DOHH2 (cell line): Measurements from ENCODE around the gene ADO.

Experiments
- H3F3A ChIP-seq: fragments of 200-600 bp; sonication (generic), shearing (Covaris generic); 2 replicates; pipeline ENCODE4 v1.6.0; 2016; ENCODE audit warnings: antibody characterized with exemption, mild to moderate bottlenecking; ENCODE audit not compliant: control insufficient read depth, insufficient read depth
- H3K27ac ChIP-seq: fragments of 200-600 bp; sonication (generic); 2 replicates; pipeline ENCODE4 v1.5.1; 2014; ENCODE audit warnings: low read depth, mild to moderate bottlenecking, low read length, moderate library complexity
- H3K27me3 ChIP-seq: fragments of 200-600 bp; sonication (generic); 2 replicates; pipeline ENCODE4 v1.6.1; 2014; ENCODE audit warnings: mild to moderate bottlenecking, low read length, mixed read lengths; ENCODE audit not compliant: control insufficient read depth
- H3K36me3 ChIP-seq: fragments of 200-600 bp; sonication (generic); 2 replicates; pipeline ENCODE4 v1.6.1; 2014; ENCODE audit warnings: mild to moderate bottlenecking, low read length, moderate library complexity, mixed read lengths; ENCODE audit not compliant: control insufficient read depth
- H3K4me1 ChIP-seq: fragments of 200-600 bp; sonication (generic); 2 replicates; pipeline ENCODE4 v1.6.1; 2014; ENCODE audit warnings: mild to moderate bottlenecking, low read length, mixed read lengths; ENCODE audit not compliant: control insufficient read depth
- H3K4me2 ChIP-seq: fragments of 200-600 bp; sonication (generic); 2 replicates; pipeline ENCODE4 v1.6.0; 2014; ENCODE audit warnings: mild to moderate bottlenecking, low read length, moderate library complexity
- H3K4me3 ChIP-seq: fragments of 200-600 bp; sonication (generic); 2 replicates; pipeline ENCODE4 v1.5.1; 2014; ENCODE audit warnings: mild to moderate bottlenecking, low read length, mixed read lengths
- H3K79me2 ChIP-seq: fragments of 200-600 bp; sonication (generic); 2 replicates; pipeline ENCODE4 v1.6.1; 2014; ENCODE audit warnings: mild to moderate bottlenecking, low read length, mixed read lengths; ENCODE audit not compliant: control insufficient read depth
- H3K9me2 ChIP-seq: fragments of 200-600 bp; sonication (generic); replicated peaks from 2 replicates; pipeline ENCODE4 v1.6.1; 2014; ENCODE audit warnings: mild to moderate bottlenecking, low read length, mixed read lengths; ENCODE audit not compliant: control insufficient read depth
- H3K9me3 ChIP-seq: fragments of 200-600 bp; sonication (generic); 2 replicates; pipeline ENCODE4 v1.6.1; 2014; ENCODE audit warnings: antibody characterized with exemption, low read length, mixed read lengths; ENCODE audit not compliant: control insufficient read depth, insufficient read depth
- H4K20me1 ChIP-seq: fragments of 200-600 bp; sonication (generic); 2 replicates; pipeline ENCODE4 v1.6.0; 2014; ENCODE audit warnings: low read depth, mild to moderate bottlenecking, antibody characterized with exemption, low read length, moderate library complexity; ENCODE audit not compliant: control insufficient read depth, insufficient read depth
- CTCF ChIP-seq: fragments of 200-600 bp; sonication (generic); IDR thresholded peaks from one replicate; pipeline ENCODE4 v1.5.1; 2014; ENCODE audit warnings: antibody characterized with exemption, mild to moderate bottlenecking, low read depth, low read length; ENCODE audit not compliant: poor library complexity, severe bottlenecking
- EZH2phosphoT487 ChIP-seq: fragments of 200-600 bp; sonication (generic); IDR thresholded peaks from 2 replicates; pipeline ENCODE4 v1.6.1; 2017; ENCODE audit warnings: borderline replicate concordance, mild to moderate bottlenecking, antibody characterized with exemption, low read length, moderate library complexity, mixed read lengths

The ADO gene

GRCh38 chr10:62818426-62819011 lies 14.0 kb downstream of the ADO start:
- H3K36me3 ChIP-seq, result no peaks in the 10 kb centered on the region
- H4K20me1 ChIP-seq, result 0 out of 2 replicates have a peak, but pooled peaks cover 9% of the 10 kb centered on the region
- no peaks in the 10 kb centered on the region for H3K9me3 ChIP-seq
- H3F3A ChIP-seq, result peaks cover 4% of the 10 kb centered on the region
- no peaks in the 10 kb centered on the region for H3K79me2 ChIP-seq
- peak overlapping the region; percentile 78 for H3K4me3 ChIP-seq
- no peak overlapping the region for H3K27ac ChIP-seq
- H3K27me3 ChIP-seq, result peaks cover 41% of the 10 kb centered on the region
- peaks cover 30% of the 10 kb centered on the region for H3K4me1 ChIP-seq
- no peaks in the 10 kb centered on the region for H3K9me2 ChIP-seq
- H3K4me2 ChIP-seq, result peak overlapping the region; percentile 98
- TF ChIP-seq CTCF, result no peak
- TF ChIP-seq EZH2phosphoT487, result no peak

GRCh38 chr10:62819141-62819920 lies 14.8 kb downstream of the ADO start:
- TF ChIP-seq EZH2phosphoT487 (no peak), CTCF (no peak)
- Histone ChIP-seq H3K27ac (no peak overlapping the region), H3K79me2 (no peaks in the 10 kb centered on the region), H3K9me3 (no peaks in the 10 kb centered on the region), H3K4me1 (peaks cover 36% of the 10 kb centered on the region), H3K4me3 (no peak overlapping the region), H3K36me3 (no peaks in the 10 kb centered on the region), H3K4me2 (no peak overlapping the region), H4K20me1 (0 out of 2 replicates have a peak, but pooled peaks cover 6% of the 10 kb centered on the region), H3K27me3 (peaks cover 34% of the 10 kb centered on the region), H3K9me2 (no peaks in the 10 kb centered on the region), H3F3A (peaks cover 4% of the 10 kb centered on the region)

- no peak overlapping the region for H3K4me3 ChIP-seq
- no peaks in the 10 kb centered on the region for H3K79me2 ChIP-seq
- H3K36me3 ChIP-seq, result no peaks in the 10 kb centered on the region
- H4K20me1 ChIP-seq, result no peaks in the 10 kb centered on the region
- peaks cover 22% of the 10 kb centered on the region for H3K27me3 ChIP-seq
- peaks cover 23% of the 10 kb centered on the region for H3K4me1 ChIP-seq
- H3K27ac ChIP-seq, result no peak overlapping the region
- TF ChIP-seq CTCF (no peak), EZH2phosphoT487 (no peak)
- H3F3A ChIP-seq, result peaks cover 4% of the 10 kb centered on the region
- H3K9me3 ChIP-seq, result no peaks in the 10 kb centered on the region
- H3K4me2 ChIP-seq, result no peak overlapping the region
- no peaks in the 10 kb centered on the region for H3K9me2 ChIP-seq
Measured at GRCh38 chr10:62820586-62820985, 16.1 kb downstream of the ADO start.
